Endodermal cell (in vitro differentiated cells): ENCODE measurements around the gene METAP1. TPM values are rescaled to one million over a fixed set of nuclear protein-coding genes. Genes with fewer than 3 reads are reported as not detected.
"Not testable (repeated sequence)": the region's sequence is repeated elsewhere in the genome, so short reads cannot be mapped to it uniquely, and the experiment has no call there.

ENCODE experiments used
- DNase-seq: peaks from one replicate; pipeline ENCODE4 v3.0.0-alpha.2; 2017
- H3K27ac ChIP-seq: 2 replicates; pipeline ENCODE4 v1.5.1; 2013; ENCODE audit warnings: mild to moderate bottlenecking, low read depth, low read length, moderate library complexity
- H3K27me3 ChIP-seq: 2 replicates; pipeline ENCODE4 v1.6.1; 2013; ENCODE audit warnings: mild to moderate bottlenecking, low read length, moderate library complexity; ENCODE audit not compliant: insufficient read depth, control insufficient read depth, poor library complexity, severe bottlenecking
- H3K36me3 ChIP-seq: 2 replicates; pipeline ENCODE4 v1.7.0; 2013; ENCODE audit warnings: mild to moderate bottlenecking, low read length, moderate library complexity; ENCODE audit not compliant: control insufficient read depth, insufficient read depth
- H3K4me1 ChIP-seq: one replicate; pipeline ENCODE4 v1.7.0; 2013; ENCODE audit warnings: low read length; ENCODE audit not compliant: control insufficient read depth, insufficient read depth
- H3K4me3 ChIP-seq: 2 replicates; pipeline ENCODE4 v1.5.1; 2013; ENCODE audit warnings: mild to moderate bottlenecking, low read length, moderate library complexity
- H3K9ac ChIP-seq: 2 replicates; pipeline ENCODE4 v1.6.1; 2013; ENCODE audit warnings: mild to moderate bottlenecking, low read length, moderate library complexity; ENCODE audit not compliant: poor library complexity, severe bottlenecking; ENCODE audit errors: extremely low read depth
- H3K9me3 ChIP-seq: 2 replicates; pipeline ENCODE4 v1.6.1; 2013; ENCODE audit warnings: mild to moderate bottlenecking, low read length, moderate library complexity; ENCODE audit not compliant: control insufficient read depth
- H3K27ac Mint-ChIP-seq: 2 replicates; pipeline ENCODE4 v1.8.0; 2020; ENCODE audit warnings: mixed read lengths
- H3K27me3 Mint-ChIP-seq: 2 replicates; pipeline ENCODE4 v1.8.0; 2021; ENCODE audit warnings: mild to moderate bottlenecking, mixed read lengths; ENCODE audit not compliant: insufficient read depth
- H3K36me3 Mint-ChIP-seq: 2 replicates; pipeline ENCODE4 v1.8.0; 2020; ENCODE audit warnings: low read depth, mixed read lengths
- H3K4me1 Mint-ChIP-seq: 2 replicates; pipeline ENCODE4 v1.8.0; 2020; ENCODE audit warnings: mixed read lengths
- H3K4me3 Mint-ChIP-seq: 2 replicates; pipeline ENCODE4 v1.8.0; 2020; ENCODE audit warnings: mild to moderate bottlenecking, moderate library complexity, mixed read lengths
- H3K9me3 Mint-ChIP-seq: 2 replicates; pipeline ENCODE4 v1.8.0; 2020; ENCODE audit warnings: mild to moderate bottlenecking, mixed read lengths
- CTCF ChIP-seq: fragments of 200-600 bp; sonication (generic); conservative IDR thresholded peaks from 2 replicates; pipeline ENCODE4 v1.5.0; 2021; ENCODE audit warnings: antibody characterized with exemption, mild to moderate bottlenecking
- WGBS, 2 experiments: methylation state at CpG; one replicate each; pipeline versions ENCODE4 v1.1.5 to v1.1.7; 2013; ENCODE audit warnings: missing lambda C conversion rate in 2 of 2, mixed read lengths in 1 of 2; ENCODE audit not compliant: insufficient coverage in 1 of 2, insufficient read length in 1 of 2; 5-methylcytosine and 5-hydroxymethylcytosine counted together
- total RNA-seq, 2 donors: library from RNA; stranded (reverse); fragmentation: NEBNext Ultra II Directional in 1 of 2; extraction: Animal tissue kit (Norgen Biotek cat#: 25700) in 1 of 2; gene quantifications; 2 replicates in 1 of 2; 3 replicates in 1 of 2; pipeline ENCODE4 v1.2.1, GENCODE V29; 2021

The METAP1 gene
- total RNA-seq, 2 donors from 2014 or later = 51.0 to 53.0 TPM

DNA sequence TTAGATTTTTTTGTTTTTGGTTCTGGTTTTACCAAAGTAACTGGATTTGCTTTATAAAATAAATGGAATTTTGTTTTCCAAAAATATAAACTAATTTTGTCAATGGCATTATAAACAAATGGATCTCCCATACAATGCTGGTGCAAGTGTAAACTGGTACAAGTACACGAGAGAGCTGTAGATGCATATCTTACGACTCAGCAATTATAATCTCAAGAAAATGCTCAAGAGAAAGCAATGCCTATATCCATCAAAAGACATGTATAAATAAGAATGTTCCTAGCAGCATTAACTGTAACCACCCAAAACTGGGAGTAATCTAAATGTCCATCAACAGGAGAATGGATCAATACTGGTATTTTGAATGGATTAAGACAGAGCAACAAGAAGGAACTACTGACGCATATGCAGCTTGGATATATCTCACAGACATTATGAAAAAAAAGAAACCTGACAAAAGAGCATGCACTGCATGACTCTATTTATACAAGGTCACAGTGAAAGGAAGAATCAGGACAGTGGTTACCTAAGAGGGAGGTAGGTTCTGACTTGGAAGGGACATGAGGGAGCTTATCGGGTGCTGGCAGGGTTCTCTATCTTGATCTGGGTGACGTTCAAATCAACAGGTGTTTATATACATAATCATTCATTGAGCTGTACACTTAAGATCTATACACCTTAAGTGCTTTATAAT, 83.6 kb downstream of the METAP1 start:
- no peaks in the 10 kb centered on the region for H3K9me3 Mint-ChIP-seq
- H3K27ac Mint-ChIP-seq = no peak overlapping the region
- WGBS, 2 experiments = 95 to 100% methylated on average over 2 to 5 of the region's 5 CpGs
- Histone ChIP-seq H3K4me1 (no peaks in the 10 kb centered on the region), H3K4me3 (no peak overlapping the region), H3K9me3 (no peaks in the 10 kb centered on the region), H3K27ac (no peak overlapping the region), H3K9ac (no peak overlapping the region), H3K27me3 (no peaks in the 10 kb centered on the region), H3K36me3 (peaks cover 94% of the 10 kb centered on the region)
- peaks cover 88% of the 10 kb centered on the region for H3K36me3 Mint-ChIP-seq
- H3K4me3 Mint-ChIP-seq = no peak overlapping the region
- no peaks in the 10 kb centered on the region for H3K4me1 Mint-ChIP-seq
- TF ChIP-seq CTCF = no peak
- H3K27me3 Mint-ChIP-seq = no peaks in the 10 kb centered on the region
- no peak for DNase-seq

GRCh38 chr4:99079625-99080295, 84.2 kb downstream of the METAP1 start:
- Histone ChIP-seq H3K9me3 (no peaks in the 10 kb centered on the region), H3K27me3 (no peaks in the 10 kb centered on the region), H3K27ac (no peak overlapping the region), H3K4me1 (no peaks in the 10 kb centered on the region), H3K36me3 (peaks cover 93% of the 10 kb centered on the region), H3K9ac (no peak overlapping the region), H3K4me3 (no peak overlapping the region)
- peaks cover 3% of the 10 kb centered on the region for H3K4me1 Mint-ChIP-seq
- 98% methylated on average over 4 of the region's 5 CpGs; no CpG with 5 or more reads in 1 of the 2 experiments for whole genome bisulfite sequencing, 2 experiments
- peaks cover 87% of the 10 kb centered on the region for H3K36me3 Mint-ChIP-seq
- no peak for TF ChIP-seq CTCF
- no peaks in the 10 kb centered on the region for H3K9me3 Mint-ChIP-seq
- DNase-seq = no peak
- no peaks in the 10 kb centered on the region for H3K27me3 Mint-ChIP-seq
- no peak overlapping the region for H3K27ac Mint-ChIP-seq
- H3K4me3 Mint-ChIP-seq = no peak overlapping the region

DNA sequence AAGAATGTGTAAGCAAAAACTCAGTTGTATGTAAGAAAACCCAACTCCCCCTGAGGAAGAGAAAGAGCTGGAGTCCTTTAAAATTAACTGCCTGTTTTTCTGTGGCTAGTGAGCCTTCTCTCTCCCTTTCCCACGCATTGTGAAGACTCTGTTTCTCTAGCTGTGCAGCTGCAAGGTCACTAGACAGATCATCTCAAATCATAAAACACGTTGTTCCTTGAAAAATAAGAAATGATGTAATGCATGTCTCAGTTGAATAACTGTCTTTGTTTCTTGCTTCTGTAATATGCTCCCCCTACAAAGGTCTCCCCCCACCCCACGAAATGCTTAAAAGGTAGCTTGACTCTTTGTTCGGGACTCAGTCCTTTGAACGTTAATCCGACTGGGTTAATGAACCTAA, 85.3 kb downstream of the METAP1 start:
- H3K9ac ChIP-seq, H3K27me3 Mint-ChIP-seq, H3K9me3 Mint-ChIP-seq, H3K4me3 ChIP-seq, H3K4me1 ChIP-seq, H3K27ac Mint-ChIP-seq, DNase-seq, H3K27ac ChIP-seq, H3K4me3 Mint-ChIP-seq, H3K27me3 ChIP-seq, H3K9me3 ChIP-seq: not testable (repeated sequence)
- H3K36me3 ChIP-seq = peaks cover 86% of the 10 kb centered on the region
- WGBS, 2 experiments = 81% methylated on average over 6 of the region's 6 CpGs; no CpG with 5 or more reads in 1 of the 2 experiments
- peaks cover 12% of the 10 kb centered on the region for H3K4me1 Mint-ChIP-seq
- H3K36me3 Mint-ChIP-seq = peaks cover 88% of the 10 kb centered on the region
